Left lung (tissue), 10 donors: Measurements from ENCODE around the gene CKB. TPM values are rescaled to one million over a fixed set of nuclear protein-coding genes. Genes with fewer than 3 reads are reported as not detected.

Source experiments
- ATAC-seq: fragments of 200-7000 bp; cut with Tn5 transposase; one replicate; pipeline ENCODE4 v1.9.1; 2020; ENCODE audit warnings: moderate library complexity
- DNase-seq, 4 donors: peaks; one replicate each; pipeline ENCODE4 v3.0.0-alpha.2; 2013 to 2020
- H3K27ac ChIP-seq, 2 donors: fragments of 200-600 bp; sonication (generic) in 1 of 2; one replicate each; pipeline versions ENCODE4 v1.5.0 to v1.8.0; 2020 to 2021
- H3K27me3 ChIP-seq, 2 donors: fragments of 200-600 bp; sonication (generic) in 1 of 2; one replicate each; pipeline versions ENCODE4 v1.5.0 to v1.8.0; 2020 to 2021
- H3K36me3 ChIP-seq, 2 donors: fragments of 200-600 bp; sonication (generic) in 1 of 2; one replicate each; pipeline versions ENCODE4 v1.5.0 to v1.8.0; 2020 to 2021
- H3K4me1 ChIP-seq, 2 donors: fragments of 200-600 bp; one replicate each; pipeline ENCODE4 v1.8.0; 2021
- H3K4me3 ChIP-seq, 2 donors: fragments of 200-600 bp; sonication (generic) in 1 of 2; one replicate each; pipeline versions ENCODE4 v1.5.0 to v1.8.0; 2020 to 2021; ENCODE audit warnings: mild to moderate bottlenecking in 1 of 2
- H3K9me3 ChIP-seq, 2 donors: fragments of 200-600 bp; sonication (generic) in 1 of 2; one replicate each; pipeline versions ENCODE4 v1.5.0 to v1.8.0; 2020 to 2021
- intact Hi-C, 2 donors: fragments of 100-400 bp; cut with DNase I; formaldehyde crosslinking; loops; one replicate each; pipeline versions ENCODE4 v1.11.2 to v1.14.2; 2022
- polyA plus RNA-seq, 6 donors: library from polyadenylated mRNA; unstranded; fragments of 120-200 nt; gene quantifications; one replicate each; pipeline ENCODE4 v1.2.1, GENCODE V29; 2013; ENCODE audit not compliant: insufficient read length in 6 of 6
- total RNA-seq, 2 donors: library from RNA; stranded (reverse); fragmentation: NEBNext Ultra II Directional; extraction: Animal tissue kit (Norgen Biotek cat#: 25700); gene quantifications; one replicate each; pipeline ENCODE4 v1.2.1, GENCODE V29; 2021
- TF ChIP-seq, protein P1 (sequence below), 2 donors: fragments of 200-600 bp; sonication (generic) in 1 of 2; IDR thresholded peaks; one replicate each; pipeline versions ENCODE4 v1.5.0 to v1.8.0; 2021; ENCODE audit warnings: antibody characterized with exemption in 2 of 2
- donor health status: DM: no; HTN: yes; CAD: no.
- donor health status: DM: no; HTN: no; CAD: no.

Gene CKB
- total and polyA plus RNA-seq, 8 donors: 129 to 312 (median 210) TPM

DNA sequence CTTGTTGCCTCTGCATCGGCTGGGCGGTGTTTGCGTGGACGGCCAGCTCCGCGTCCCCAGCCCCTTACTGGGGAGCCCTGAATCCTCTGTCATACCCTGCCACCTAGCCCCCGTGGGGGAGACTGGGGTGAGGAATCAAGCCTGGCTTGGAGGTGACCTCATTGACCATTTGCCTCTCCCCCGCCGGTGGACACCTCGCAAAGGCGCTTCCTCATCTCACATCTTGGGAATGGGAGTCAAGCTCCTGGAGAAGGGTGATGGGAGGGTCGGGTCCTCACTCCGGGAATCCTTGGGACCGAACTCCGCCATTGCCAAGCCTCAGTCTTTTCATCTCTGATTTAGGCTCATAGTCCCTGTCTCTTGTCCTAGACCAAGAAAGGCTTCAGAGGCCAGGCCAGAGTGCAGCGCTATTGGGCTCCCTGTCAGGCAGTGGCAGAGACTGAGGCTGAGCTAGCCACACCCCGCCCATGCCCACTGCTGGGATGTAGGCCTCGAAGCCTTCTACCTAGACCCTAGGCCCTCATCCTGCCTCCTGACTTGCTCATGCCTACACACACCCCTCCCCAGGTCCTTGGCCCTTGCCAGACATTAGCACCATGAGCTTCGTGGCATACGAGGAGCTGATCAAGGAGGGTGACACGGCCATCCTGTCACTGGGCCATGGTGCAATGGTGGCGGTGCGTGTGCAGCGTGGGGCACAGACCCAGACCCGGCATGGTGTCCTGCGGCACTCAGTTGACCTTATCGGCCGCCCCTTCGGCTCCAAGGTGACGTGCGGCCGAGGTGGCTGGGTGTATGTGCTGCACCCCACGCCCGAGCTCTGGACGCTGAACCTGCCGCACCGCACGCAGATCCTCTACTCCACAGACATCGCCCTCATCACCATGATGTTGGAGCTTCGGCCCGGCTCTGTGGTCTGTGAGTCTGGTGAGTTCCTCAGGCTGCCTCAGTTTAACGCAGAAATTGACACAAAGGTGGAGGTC is 7.0 kb upstream of the CKB start:
- H3K27ac ChIP-seq: peak overlapping the region; percentile 58 to 86
- intact Hi-C loops: no loop called here
- ATAC-seq (no peak), DNase-seq (no peak)
- H3K9me3 ChIP-seq: no peaks in the 10 kb centered on the region
- peaks cover 14 to 51% of the 10 kb centered on the region in 2 donors for H3K4me1 ChIP-seq
- peak overlapping the region; percentile 96 to 99 for H3K4me3 ChIP-seq
- TF ChIP-seq, protein P1, sequence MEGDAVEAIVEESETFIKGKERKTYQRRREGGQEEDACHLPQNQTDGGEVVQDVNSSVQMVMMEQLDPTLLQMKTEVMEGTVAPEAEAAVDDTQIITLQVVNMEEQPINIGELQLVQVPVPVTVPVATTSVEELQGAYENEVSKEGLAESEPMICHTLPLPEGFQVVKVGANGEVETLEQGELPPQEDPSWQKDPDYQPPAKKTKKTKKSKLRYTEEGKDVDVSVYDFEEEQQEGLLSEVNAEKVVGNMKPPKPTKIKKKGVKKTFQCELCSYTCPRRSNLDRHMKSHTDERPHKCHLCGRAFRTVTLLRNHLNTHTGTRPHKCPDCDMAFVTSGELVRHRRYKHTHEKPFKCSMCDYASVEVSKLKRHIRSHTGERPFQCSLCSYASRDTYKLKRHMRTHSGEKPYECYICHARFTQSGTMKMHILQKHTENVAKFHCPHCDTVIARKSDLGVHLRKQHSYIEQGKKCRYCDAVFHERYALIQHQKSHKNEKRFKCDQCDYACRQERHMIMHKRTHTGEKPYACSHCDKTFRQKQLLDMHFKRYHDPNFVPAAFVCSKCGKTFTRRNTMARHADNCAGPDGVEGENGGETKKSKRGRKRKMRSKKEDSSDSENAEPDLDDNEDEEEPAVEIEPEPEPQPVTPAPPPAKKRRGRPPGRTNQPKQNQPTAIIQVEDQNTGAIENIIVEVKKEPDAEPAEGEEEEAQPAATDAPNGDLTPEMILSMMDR (IDR thresholded peaks at IDR 0.05): no peak
- H3K27me3 ChIP-seq: peaks cover 0 to under 1% of the 10 kb centered on the region in 2 donors
- H3K36me3 ChIP-seq: peaks cover 0 to 40% of the 10 kb centered on the region in 2 donors

- peak; percentile 94 for ATAC-seq
- peaks cover 14 to 51% of the 10 kb centered on the region in 2 donors for H3K4me1 ChIP-seq
- H3K9me3 ChIP-seq: no peaks in the 10 kb centered on the region
- TF ChIP-seq, protein P1 (IDR thresholded peaks at IDR 0.05): no peak
- peak within 1 kb of the TSS; percentile 96 to 99 for H3K4me3 ChIP-seq
- H3K27me3 ChIP-seq: peaks cover 0 to 10% of the 10 kb centered on the region in 2 donors
- H3K36me3 ChIP-seq: peaks cover 0 to 31% of the 10 kb centered on the region in 2 donors
- peak within 1 kb of the TSS; percentile 86 to 89 for H3K27ac ChIP-seq
- peak; percentile 88 to 95 (median 92) for DNase-seq
- intact Hi-C loops: no loop called here
These were observed 6.2 kb upstream of the CKB start, which contains the start of gene TRMT61A for GRCh38 chr14:103528587-103529382. TRMT61A (plus strand) TSS chr14:103529196; CDS start chr14:103529979, 783 bp downstream.

- intact Hi-C loops: no loop called here
- peak overlapping the region; percentile 96 to 99 for H3K4me3 ChIP-seq
- DNase-seq: peak in 1 of 4 donors; percentile 48
These were observed 5.5 kb upstream of the CKB start for GRCh38 chr14:103528146-103528586.

GRCh38 chr14:103527408-103528145 is 4.9 kb upstream of the CKB start:
- Histone ChIP-seq H3K27me3 (peaks cover 5 to 22% of the 10 kb centered on the region in 2 donors), H3K9me3 (no peaks in the 10 kb centered on the region), H3K27ac (peak overlapping the region; percentile 86 to 89), H3K4me3 (peak overlapping the region in 1 of 2 donors; percentile 99), H3K36me3 (peaks cover 0 to 19% of the 10 kb centered on the region in 2 donors), H3K4me1 (peaks cover 19 to 60% of the 10 kb centered on the region in 2 donors)
- DNase-seq: no peak
- intact Hi-C loops: no loop called here
- peak; percentile 37 for ATAC-seq
- TF ChIP-seq, protein P1 (IDR thresholded peaks at IDR 0.05): no peak

More at GRCh38 chr14:103528146-103528586, 5.5 kb upstream of the CKB start:
- peaks cover 15 to 54% of the 10 kb centered on the region in 2 donors for H3K4me1 ChIP-seq
- TF ChIP-seq, protein P1 (IDR thresholded peaks at IDR 0.05): no peak
- H3K27me3 ChIP-seq: peaks cover 0 to 16% of the 10 kb centered on the region in 2 donors
- ATAC-seq: peak; percentile 70
- no peaks in the 10 kb centered on the region for H3K9me3 ChIP-seq
- peak overlapping the region; percentile 86 to 89 for H3K27ac ChIP-seq
- peaks cover 0 to 25% of the 10 kb centered on the region in 2 donors for H3K36me3 ChIP-seq
